ENCODE results near the gene IFI27L2. TPM values are rescaled to one million over a fixed set of nuclear protein-coding genes. Genes with fewer than 3 reads are reported as not detected.

IFI27L2 gene
- total RNA-seq, 1 experiment from 2014 or later: 4.7 TPM

DNA sequence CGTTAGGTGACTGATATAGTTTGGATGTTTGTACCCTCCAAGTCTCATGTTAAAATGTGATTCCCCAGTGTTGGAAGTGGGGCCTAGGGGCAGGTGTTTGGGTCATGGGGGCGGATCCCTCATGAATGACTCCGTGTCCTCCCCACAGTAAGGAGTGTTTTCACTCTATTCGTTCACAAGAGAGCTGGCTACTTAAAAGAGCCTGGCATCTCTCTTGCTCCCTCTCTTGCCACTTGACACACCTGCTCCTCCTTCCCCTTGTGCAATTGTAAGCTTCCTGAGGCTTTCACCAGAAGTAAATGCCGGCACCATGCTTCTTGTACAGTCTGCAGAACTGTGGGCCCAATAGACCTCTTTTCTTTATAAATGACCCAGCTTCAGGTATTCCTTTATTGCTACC is 2.6 kb downstream of the IFI27L2 start:
- Mint-ChIP-seq H3K4me3 (ENCODE audit: unreplicated experiment) (no peak overlapping the region), H3K36me3 (ENCODE audit: insufficient read depth, unreplicated experiment) (no peaks in the 10 kb centered on the region), H3K27ac (ENCODE audit: unreplicated experiment) (no peak overlapping the region), H3K4me1 (ENCODE audit: low read depth, unreplicated experiment) (peaks cover 10% of the 10 kb centered on the region), H3K27me3 (ENCODE audit: insufficient read depth, unreplicated experiment) (no peaks in the 10 kb centered on the region), H3K9me3 (ENCODE audit: unreplicated experiment) (no peaks in the 10 kb centered on the region)
- CTCF ChIA-PET: interaction anchor here (0.7 kb wide), 1 partner anchor 25 kb away, joined by 3 read pairs; no protein-coding TSS in a partner anchor
- Histone ChIP-seq H3K9me3 (no peaks in the 10 kb centered on the region), H3K4me1 (no peaks in the 10 kb centered on the region), H3K4me3 (ENCODE audit: low read depth, low read length) (no peak overlapping the region), H3K36me3 (ENCODE audit: control insufficient read depth, insufficient read depth, low read length) (no peaks in the 10 kb centered on the region), H3K27me3 (replicated peaks; ENCODE audit: control insufficient read depth, insufficient read depth, low read length) (0 out of 2 replicates have a peak, but pooled peaks cover 1% of the 10 kb centered on the region)
- intact Hi-C loops (cut with micrococcal nuclease; ENCODE audit: unreplicated experiment): no loop called here
- BruUV-seq (replicated peaks): no TSS peak
- DNase-seq: no peak
- POLR2A ChIA-PET: no interaction called here
- TF ChIP-seq, protein P1, sequence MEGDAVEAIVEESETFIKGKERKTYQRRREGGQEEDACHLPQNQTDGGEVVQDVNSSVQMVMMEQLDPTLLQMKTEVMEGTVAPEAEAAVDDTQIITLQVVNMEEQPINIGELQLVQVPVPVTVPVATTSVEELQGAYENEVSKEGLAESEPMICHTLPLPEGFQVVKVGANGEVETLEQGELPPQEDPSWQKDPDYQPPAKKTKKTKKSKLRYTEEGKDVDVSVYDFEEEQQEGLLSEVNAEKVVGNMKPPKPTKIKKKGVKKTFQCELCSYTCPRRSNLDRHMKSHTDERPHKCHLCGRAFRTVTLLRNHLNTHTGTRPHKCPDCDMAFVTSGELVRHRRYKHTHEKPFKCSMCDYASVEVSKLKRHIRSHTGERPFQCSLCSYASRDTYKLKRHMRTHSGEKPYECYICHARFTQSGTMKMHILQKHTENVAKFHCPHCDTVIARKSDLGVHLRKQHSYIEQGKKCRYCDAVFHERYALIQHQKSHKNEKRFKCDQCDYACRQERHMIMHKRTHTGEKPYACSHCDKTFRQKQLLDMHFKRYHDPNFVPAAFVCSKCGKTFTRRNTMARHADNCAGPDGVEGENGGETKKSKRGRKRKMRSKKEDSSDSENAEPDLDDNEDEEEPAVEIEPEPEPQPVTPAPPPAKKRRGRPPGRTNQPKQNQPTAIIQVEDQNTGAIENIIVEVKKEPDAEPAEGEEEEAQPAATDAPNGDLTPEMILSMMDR (IDR thresholded peaks at IDR 0.05; ENCODE audit: insufficient read depth in 1 of 2, low read depth in 1 of 2, low read length in 1 of 2, severe bottlenecking in 1 of 2, unreplicated experiment in 1 of 2): no peak

DNA sequence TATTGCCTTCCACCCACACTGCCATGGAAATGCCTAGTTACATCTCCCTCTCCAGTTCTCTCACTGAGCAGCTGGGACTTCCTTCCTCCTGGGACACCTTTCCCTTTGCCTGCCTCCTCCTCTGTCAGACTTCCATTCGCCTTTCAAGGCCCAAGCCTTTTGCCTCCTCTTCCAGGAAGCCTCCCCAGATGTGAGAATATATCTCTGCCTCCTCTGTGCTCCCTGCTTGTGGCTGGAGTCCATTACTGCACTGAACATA is 3.1 kb downstream of the IFI27L2 start:
- Histone ChIP-seq H3K9me3 (no peaks in the 10 kb centered on the region), H3K27me3 (replicated peaks; ENCODE audit: control insufficient read depth, insufficient read depth, low read length) (0 out of 2 replicates have a peak, but pooled peaks cover 1% of the 10 kb centered on the region), H3K4me3 (ENCODE audit: low read depth, low read length) (no peak overlapping the region), H3K36me3 (ENCODE audit: control insufficient read depth, insufficient read depth, low read length) (no peaks in the 10 kb centered on the region), H3K4me1 (no peaks in the 10 kb centered on the region)
- BruUV-seq (replicated peaks): no TSS peak
- Mint-ChIP-seq H3K9me3 (ENCODE audit: unreplicated experiment) (no peaks in the 10 kb centered on the region), H3K27me3 (ENCODE audit: insufficient read depth, unreplicated experiment) (no peaks in the 10 kb centered on the region), H3K4me1 (ENCODE audit: low read depth, unreplicated experiment) (peaks cover 10% of the 10 kb centered on the region), H3K36me3 (ENCODE audit: insufficient read depth, unreplicated experiment) (no peaks in the 10 kb centered on the region), H3K4me3 (ENCODE audit: unreplicated experiment) (no peak overlapping the region), H3K27ac (ENCODE audit: unreplicated experiment) (no peak overlapping the region)
- intact Hi-C loops (cut with micrococcal nuclease; ENCODE audit: unreplicated experiment): no loop called here
- TF ChIP-seq, protein P1 (IDR thresholded peaks at IDR 0.05; ENCODE audit: insufficient read depth in 1 of 2, low read depth in 1 of 2, low read length in 1 of 2, severe bottlenecking in 1 of 2, unreplicated experiment in 1 of 2): no peak
- CTCF ChIA-PET: no interaction called here
- DNase-seq: no peak
- POLR2A ChIA-PET: no interaction called here

DNA sequence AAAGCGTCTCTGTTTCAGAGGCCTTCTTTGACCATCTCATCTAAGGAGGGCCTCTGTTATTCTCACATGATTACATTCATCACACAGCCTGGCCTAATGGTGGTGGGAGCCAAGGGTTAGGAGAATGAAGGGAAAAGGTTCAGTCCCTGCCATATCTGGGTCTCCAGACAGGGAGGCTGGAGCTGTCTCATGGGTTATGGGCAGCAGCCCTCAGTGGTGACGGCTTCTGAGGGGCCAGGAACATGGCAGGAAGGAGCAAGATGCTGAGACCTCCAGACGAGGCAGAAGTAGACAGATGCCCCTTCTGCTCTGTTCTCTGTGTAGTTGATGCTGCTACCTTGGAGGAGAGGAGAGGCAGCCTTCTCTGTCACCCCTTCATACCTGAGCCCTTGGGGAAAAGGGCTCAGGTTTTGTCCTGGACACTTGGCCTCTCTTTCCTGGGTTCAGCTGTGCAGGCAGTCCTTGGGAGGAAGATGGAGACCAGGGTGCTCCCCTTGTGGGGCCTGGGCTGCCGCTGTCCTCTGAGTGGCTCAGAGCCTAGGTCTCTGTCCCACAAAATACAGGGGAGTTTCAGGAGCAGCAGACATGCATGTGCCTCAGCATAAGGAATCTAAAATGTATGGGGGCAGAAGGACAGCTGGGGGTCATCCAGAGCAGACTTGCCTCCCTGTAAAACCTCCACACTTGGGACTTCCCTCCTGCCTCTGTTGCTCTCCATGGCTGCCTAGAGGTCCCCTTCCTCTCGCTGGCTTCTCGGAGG is 3.6 kb downstream of the IFI27L2 start:
- H3K27ac Mint-ChIP-seq (ENCODE audit: unreplicated experiment): no peak overlapping the region
- ChIA-PET CTCF (no interaction called here), POLR2A (no interaction called here)
- H3K27me3 ChIP-seq (replicated peaks; ENCODE audit: control insufficient read depth, insufficient read depth, low read length): 0 out of 2 replicates have a peak, but pooled peaks cover 1% of the 10 kb centered on the region
- no peak overlapping the region for H3K4me3 ChIP-seq (ENCODE audit: low read depth, low read length)
- H3K36me3 ChIP-seq (ENCODE audit: control insufficient read depth, insufficient read depth, low read length): no peaks in the 10 kb centered on the region
- peaks cover 10% of the 10 kb centered on the region for H3K4me1 Mint-ChIP-seq (ENCODE audit: low read depth, unreplicated experiment)
- DNase-seq: no peak
- no peak overlapping the region for H3K4me3 Mint-ChIP-seq (ENCODE audit: unreplicated experiment)
- TF ChIP-seq, protein P1 (IDR thresholded peaks at IDR 0.05; ENCODE audit: insufficient read depth in 1 of 2, low read depth in 1 of 2, low read length in 1 of 2, severe bottlenecking in 1 of 2, unreplicated experiment in 1 of 2): no peak
- no TSS peak for BruUV-seq (replicated peaks)
- no peaks in the 10 kb centered on the region for H3K9me3 Mint-ChIP-seq (ENCODE audit: unreplicated experiment)
- intact Hi-C loops (cut with micrococcal nuclease; ENCODE audit: unreplicated experiment): no loop called here
- no peaks in the 10 kb centered on the region for H3K4me1 ChIP-seq
- H3K27me3 Mint-ChIP-seq (ENCODE audit: insufficient read depth, unreplicated experiment): no peaks in the 10 kb centered on the region
- no peaks in the 10 kb centered on the region for H3K9me3 ChIP-seq
- no peaks in the 10 kb centered on the region for H3K36me3 Mint-ChIP-seq (ENCODE audit: insufficient read depth, unreplicated experiment)
